ENCODE measurements around the gene XAGE1A.

- no peak for TF ChIP-seq NANOG (IDR thresholded peaks at IDR 0.05; ENCODE audit: borderline replicate concordance)
- no peak for TF ChIP-seq EZH2phosphoT487 (IDR thresholded peaks at IDR 0.05; ENCODE audit: unreplicated experiment)
- no peak for TF ChIP-seq ZNF462 (CRISPR knock-in tag; IDR thresholded peaks at IDR 0.05)
- TF ChIP-seq ETS1 (IDR thresholded peaks at IDR 0.05), result no peak
- TF ChIP-seq CTCF (conservative IDR thresholded peaks at IDR 0.05; ENCODE audit: low read depth in 2 of 2), result no peak
- no peak for TF ChIP-seq POLR2AphosphoS5 (IDR thresholded peaks at IDR 0.05; ENCODE audit: low read depth)
- no peak for TF ChIP-seq EZH2 (IDR thresholded peaks at IDR 0.05; ENCODE audit: low read depth, unreplicated experiment)
- TF ChIP-seq JUNB (IDR thresholded peaks at IDR 0.05; ENCODE audit: unreplicated experiment), result no peak
- no peak for TF ChIP-seq REST (IDR thresholded peaks at IDR 0.05; ENCODE audit: unreplicated experiment)
- TF ChIP-seq ZNF331 (CRISPR knock-in tag; IDR thresholded peaks at IDR 0.05; ENCODE audit: low read depth), result no peak
- TF ChIP-seq STAT1 (IDR thresholded peaks at IDR 0.05; ENCODE audit: unreplicated experiment), result no peak
- TF ChIP-seq ZNF114 (CRISPR knock-in tag; IDR thresholded peaks at IDR 0.05), result no peak
- TF ChIP-seq CREB1 (CRISPR knock-in tag; IDR thresholded peaks at IDR 0.05; ENCODE audit: low read depth), result no peak
Observed at GRCh38 chrX:52542311-52542710, 46.7 kb downstream of the XAGE1A start.

Measured in GM23338 (cell line).